Osteocyte (in vitro differentiated cells): ENCODE data around the gene PRDM16. TPM values are rescaled to one million over a fixed set of nuclear protein-coding genes. Genes with fewer than 3 reads are reported as not detected.

Experiments used
- DNase-seq: peaks from one replicate; pipeline ENCODE4 v3.0.0; 2021; ENCODE audit warnings: mixed read lengths; ENCODE audit not compliant: unreplicated experiment; ENCODE audit errors: extremely low spot score
- H3K27ac Mint-ChIP-seq: one replicate; pipeline ENCODE4 v1.8.0; 2021; ENCODE audit warnings: mild to moderate bottlenecking, mixed read lengths; ENCODE audit not compliant: unreplicated experiment
- H3K27me3 Mint-ChIP-seq: one replicate; pipeline ENCODE4 v1.8.0; 2021; ENCODE audit warnings: mixed read lengths; ENCODE audit not compliant: unreplicated experiment
- H3K36me3 Mint-ChIP-seq: one replicate; pipeline ENCODE4 v1.8.0; 2021; ENCODE audit warnings: mixed read lengths; ENCODE audit not compliant: unreplicated experiment
- H3K4me1 Mint-ChIP-seq: one replicate; pipeline ENCODE4 v1.8.0; 2021; ENCODE audit warnings: mixed read lengths; ENCODE audit not compliant: unreplicated experiment
- H3K4me3 Mint-ChIP-seq: one replicate; pipeline ENCODE4 v1.8.0; 2021; ENCODE audit warnings: mild to moderate bottlenecking, moderate library complexity, mixed read lengths; ENCODE audit not compliant: unreplicated experiment
- H3K9me3 Mint-ChIP-seq: one replicate; pipeline ENCODE4 v1.8.0; 2021; ENCODE audit warnings: mixed read lengths; ENCODE audit not compliant: unreplicated experiment
- total RNA-seq: library from RNA; stranded (reverse); gene quantifications from 2 replicates; pipeline ENCODE4 v1.2.1, GENCODE V29; 2021
- TF ChIP-seq, protein P1 (sequence below): fragments of 200-600 bp; sonication (generic); IDR thresholded peaks from 2 replicates; pipeline ENCODE4 v1.5.0; 2021; ENCODE audit warnings: antibody characterized with exemption, mild to moderate bottlenecking, moderate library complexity

The PRDM16 gene
- total RNA-seq, 1 donor from 2014 or later = 7.1 TPM

DNA sequence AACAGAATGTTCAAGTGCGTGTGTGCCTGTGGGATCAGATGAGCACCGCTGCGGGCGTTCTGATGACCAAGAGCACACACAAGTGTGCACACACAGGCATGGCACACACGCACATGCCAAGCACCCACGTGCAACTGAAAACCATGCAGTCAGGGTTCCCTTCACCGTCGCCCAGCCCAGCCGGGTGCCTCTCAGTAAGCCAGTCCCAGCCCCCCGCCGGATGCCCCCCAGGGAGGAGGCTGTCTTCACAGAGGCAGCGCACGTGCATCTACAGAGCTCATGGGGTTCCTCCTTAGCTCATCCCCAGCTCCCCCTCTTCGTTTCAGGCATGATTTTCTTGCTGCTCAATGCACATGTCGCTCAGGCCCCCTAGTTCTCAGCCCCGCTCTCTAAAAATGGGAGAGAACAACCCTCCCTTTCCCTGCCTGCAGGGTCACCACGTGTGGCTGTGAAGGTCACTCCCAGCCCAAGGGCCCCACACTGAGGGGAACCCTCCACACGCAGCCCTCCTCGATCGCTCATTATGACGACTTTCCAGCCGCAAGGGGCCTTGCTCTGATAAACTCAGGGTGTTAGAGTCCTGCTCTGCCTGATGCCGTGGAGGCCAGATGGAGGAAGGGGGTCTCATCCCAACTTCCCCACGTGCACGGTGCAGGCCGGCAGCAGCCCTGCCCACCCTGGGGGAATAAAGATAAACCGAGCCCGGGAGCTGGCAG, 355.1 kb downstream of the PRDM16 start:
- H3K9me3 Mint-ChIP-seq = no peaks in the 10 kb centered on the region
- H3K4me3 Mint-ChIP-seq = no peak overlapping the region
- TF ChIP-seq, protein P1, sequence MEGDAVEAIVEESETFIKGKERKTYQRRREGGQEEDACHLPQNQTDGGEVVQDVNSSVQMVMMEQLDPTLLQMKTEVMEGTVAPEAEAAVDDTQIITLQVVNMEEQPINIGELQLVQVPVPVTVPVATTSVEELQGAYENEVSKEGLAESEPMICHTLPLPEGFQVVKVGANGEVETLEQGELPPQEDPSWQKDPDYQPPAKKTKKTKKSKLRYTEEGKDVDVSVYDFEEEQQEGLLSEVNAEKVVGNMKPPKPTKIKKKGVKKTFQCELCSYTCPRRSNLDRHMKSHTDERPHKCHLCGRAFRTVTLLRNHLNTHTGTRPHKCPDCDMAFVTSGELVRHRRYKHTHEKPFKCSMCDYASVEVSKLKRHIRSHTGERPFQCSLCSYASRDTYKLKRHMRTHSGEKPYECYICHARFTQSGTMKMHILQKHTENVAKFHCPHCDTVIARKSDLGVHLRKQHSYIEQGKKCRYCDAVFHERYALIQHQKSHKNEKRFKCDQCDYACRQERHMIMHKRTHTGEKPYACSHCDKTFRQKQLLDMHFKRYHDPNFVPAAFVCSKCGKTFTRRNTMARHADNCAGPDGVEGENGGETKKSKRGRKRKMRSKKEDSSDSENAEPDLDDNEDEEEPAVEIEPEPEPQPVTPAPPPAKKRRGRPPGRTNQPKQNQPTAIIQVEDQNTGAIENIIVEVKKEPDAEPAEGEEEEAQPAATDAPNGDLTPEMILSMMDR = no peak
- H3K36me3 Mint-ChIP-seq = no peaks in the 10 kb centered on the region
- no peak overlapping the region for H3K27ac Mint-ChIP-seq
- H3K4me1 Mint-ChIP-seq = peaks cover 11% of the 10 kb centered on the region
- no peak for DNase-seq
- peaks cover 2% of the 10 kb centered on the region for H3K27me3 Mint-ChIP-seq

DNA sequence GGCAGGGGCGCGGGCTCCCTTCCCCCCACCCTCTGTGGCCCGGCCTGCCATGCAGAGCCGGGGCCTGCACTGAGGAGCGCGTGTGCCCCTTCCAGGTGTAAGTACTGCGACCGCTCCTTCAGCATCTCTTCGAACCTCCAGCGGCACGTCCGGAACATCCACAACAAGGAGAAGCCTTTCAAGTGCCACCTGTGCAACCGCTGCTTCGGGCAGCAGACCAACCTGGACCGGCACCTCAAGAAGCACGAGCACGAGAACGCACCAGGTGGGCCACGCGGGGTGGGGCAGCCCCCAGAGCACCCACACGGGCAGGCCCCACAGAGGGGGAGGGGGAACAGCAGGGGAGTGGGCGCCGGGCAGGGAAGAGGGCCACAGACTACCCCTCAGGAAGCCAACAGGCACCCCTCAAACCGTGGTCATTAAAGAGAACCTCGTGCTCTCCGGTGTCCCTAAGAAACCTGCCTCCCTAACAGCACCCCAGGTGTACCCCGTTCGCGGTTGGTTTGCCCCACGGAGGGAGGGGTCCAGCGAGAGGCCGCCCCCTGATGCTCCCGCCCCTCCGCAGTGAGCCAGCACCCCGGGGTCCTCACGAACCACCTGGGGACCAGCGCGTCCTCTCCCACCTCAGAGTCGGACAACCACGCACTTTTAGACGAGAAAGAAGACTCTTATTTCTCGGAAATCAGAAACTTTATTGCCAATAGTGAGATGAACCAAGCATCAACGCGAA, 356.6 kb downstream of the PRDM16 start:
- Mint-ChIP-seq H3K27me3 (no peaks in the 10 kb centered on the region), H3K9me3 (no peaks in the 10 kb centered on the region), H3K4me3 (no peak overlapping the region), H3K36me3 (no peaks in the 10 kb centered on the region), H3K27ac (no peak overlapping the region), H3K4me1 (no peaks in the 10 kb centered on the region)
- TF ChIP-seq, protein P1 = no peak
- DNase-seq = no peak

DNA sequence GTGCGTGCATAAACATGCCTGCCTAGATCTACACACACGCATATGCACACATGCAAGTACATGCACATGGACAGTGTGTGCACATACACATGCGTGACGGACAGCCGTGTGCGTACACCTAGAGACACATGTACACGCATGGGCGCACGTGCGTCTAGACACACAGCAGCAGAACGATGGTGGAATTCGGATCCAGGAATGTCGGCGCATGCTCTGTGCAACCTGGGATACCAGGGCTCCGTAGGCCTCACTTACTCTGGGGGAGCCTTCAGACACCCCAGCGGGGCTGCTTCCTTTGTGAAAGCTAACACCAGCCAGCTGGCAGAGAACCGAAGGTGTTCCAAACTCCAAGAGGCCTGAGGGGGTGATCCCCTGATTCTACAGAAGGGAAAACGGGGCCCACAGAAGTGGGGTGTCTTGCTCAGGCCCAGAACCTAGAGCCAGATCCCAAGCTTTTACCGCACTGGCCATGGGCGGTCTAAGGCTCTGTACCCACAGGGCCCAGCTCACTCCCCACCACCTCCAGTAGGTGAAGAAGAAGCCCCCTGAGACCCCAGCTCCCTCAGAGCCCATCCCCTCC, 358.0 kb downstream of the PRDM16 start:
- no peaks in the 10 kb centered on the region for H3K9me3 Mint-ChIP-seq
- H3K4me3 Mint-ChIP-seq = no peak overlapping the region
- no peaks in the 10 kb centered on the region for H3K4me1 Mint-ChIP-seq
- no peaks in the 10 kb centered on the region for H3K36me3 Mint-ChIP-seq
- no peaks in the 10 kb centered on the region for H3K27me3 Mint-ChIP-seq
- DNase-seq = no peak
- H3K27ac Mint-ChIP-seq = no peak overlapping the region
- TF ChIP-seq, protein P1 = no peak

DNA sequence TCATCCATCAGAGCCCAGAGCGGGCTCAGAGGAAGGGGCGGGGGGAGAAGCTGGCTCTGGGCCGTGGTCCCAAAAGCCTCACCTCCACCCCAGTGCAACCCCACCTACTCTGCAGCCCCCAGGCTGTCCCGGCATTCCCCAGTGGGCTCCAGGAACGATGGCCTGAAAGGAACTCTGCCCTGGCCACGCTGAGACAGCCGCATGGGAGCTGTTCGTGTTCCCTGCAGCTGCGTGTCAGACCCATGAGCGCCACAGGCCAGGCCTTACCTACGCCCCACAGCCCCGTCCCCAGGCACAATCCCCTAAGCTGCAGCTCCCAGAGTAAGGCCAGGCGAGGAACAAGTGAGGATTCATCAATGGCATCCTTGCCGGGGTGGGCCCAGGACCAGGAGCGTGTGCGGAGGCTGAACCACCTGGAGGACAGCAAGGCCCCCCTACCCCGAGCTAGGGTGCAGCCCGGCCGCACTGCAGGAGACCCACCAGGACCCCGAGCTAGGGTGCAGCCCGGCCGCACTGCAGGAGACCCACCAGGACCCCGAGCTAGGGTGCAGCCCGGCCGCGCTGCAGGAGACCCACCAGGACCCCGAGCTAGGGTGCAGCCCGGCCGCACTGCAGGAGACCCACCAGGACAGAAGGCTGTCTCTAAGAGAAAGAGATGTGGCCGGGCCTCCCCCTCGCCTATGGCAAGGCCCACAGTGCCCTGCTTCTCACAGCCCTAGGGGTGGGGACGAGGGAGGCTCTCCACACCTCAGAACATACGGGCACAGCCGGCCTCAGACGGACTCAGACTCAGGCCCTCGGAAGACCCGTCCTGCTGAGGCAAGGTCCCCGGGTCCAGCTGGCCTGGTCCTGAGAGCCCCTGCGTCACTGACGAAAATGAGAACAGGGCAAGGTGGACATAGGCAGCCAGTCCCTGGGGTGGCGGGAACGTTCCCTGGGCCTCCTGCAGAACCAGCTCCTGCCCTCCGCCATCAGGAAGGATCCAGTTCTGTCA, 359.0 kb downstream of the PRDM16 start:
- Mint-ChIP-seq H3K4me3 (no peak overlapping the region), H3K27me3 (no peaks in the 10 kb centered on the region), H3K9me3 (no peaks in the 10 kb centered on the region), H3K36me3 (no peaks in the 10 kb centered on the region), H3K27ac (no peak overlapping the region), H3K4me1 (peaks cover 3% of the 10 kb centered on the region)
- no peak for DNase-seq
- TF ChIP-seq, protein P1 = no peak
